Measurements from ENCODE around the gene SLC35F3.

- TF ChIP-seq, protein P1, sequence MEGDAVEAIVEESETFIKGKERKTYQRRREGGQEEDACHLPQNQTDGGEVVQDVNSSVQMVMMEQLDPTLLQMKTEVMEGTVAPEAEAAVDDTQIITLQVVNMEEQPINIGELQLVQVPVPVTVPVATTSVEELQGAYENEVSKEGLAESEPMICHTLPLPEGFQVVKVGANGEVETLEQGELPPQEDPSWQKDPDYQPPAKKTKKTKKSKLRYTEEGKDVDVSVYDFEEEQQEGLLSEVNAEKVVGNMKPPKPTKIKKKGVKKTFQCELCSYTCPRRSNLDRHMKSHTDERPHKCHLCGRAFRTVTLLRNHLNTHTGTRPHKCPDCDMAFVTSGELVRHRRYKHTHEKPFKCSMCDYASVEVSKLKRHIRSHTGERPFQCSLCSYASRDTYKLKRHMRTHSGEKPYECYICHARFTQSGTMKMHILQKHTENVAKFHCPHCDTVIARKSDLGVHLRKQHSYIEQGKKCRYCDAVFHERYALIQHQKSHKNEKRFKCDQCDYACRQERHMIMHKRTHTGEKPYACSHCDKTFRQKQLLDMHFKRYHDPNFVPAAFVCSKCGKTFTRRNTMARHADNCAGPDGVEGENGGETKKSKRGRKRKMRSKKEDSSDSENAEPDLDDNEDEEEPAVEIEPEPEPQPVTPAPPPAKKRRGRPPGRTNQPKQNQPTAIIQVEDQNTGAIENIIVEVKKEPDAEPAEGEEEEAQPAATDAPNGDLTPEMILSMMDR (IDR thresholded peaks at IDR 0.05; ENCODE audit: insufficient read depth, low read depth, low read length), result no peak
- TF ChIP-seq EZH2 (IDR thresholded peaks at IDR 0.05; ENCODE audit: insufficient read depth, low read length), result no peak
Observed at GRCh38 chr1:234164098-234164709, 259.7 kb downstream of the SLC35F3 start.

Measured in astrocyte (in vitro differentiated cells and primary cell).